Psoas muscle (tissue), 8 donors: ENCODE measurements around the gene ACSS3. TPM values are rescaled to one million over a fixed set of nuclear protein-coding genes. Genes with fewer than 3 reads are reported as not detected.

Experiments
- ATAC-seq, 4 donors: fragments of 200-7000 bp; cut with Tn5 transposase; one replicate each; pipeline ENCODE4 v1.9.1; 2020; ENCODE audit warnings: moderate library complexity in 3 of 4, mild to moderate bottlenecking in 2 of 4
- DNase-seq, 2 donors: peaks; one replicate each; pipeline ENCODE4 v3.0.0-alpha.2; 2020
- H3K27ac ChIP-seq: fragments of 200-600 bp; one replicate; pipeline ENCODE4 v1.8.0; 2022
- H3K27me3 ChIP-seq, 3 donors: fragments of 200-600 bp in 1 of 3; one replicate each; pipeline versions ENCODE4 v1.6.1 to v1.8.0; 2013 to 2022; ENCODE audit warnings: low read length in 2 of 3, mild to moderate bottlenecking in 2 of 3, moderate library complexity in 1 of 3; ENCODE audit not compliant: insufficient read depth in 3 of 3
- H3K36me3 ChIP-seq, 2 donors: fragments of 200-600 bp in 1 of 2; one replicate each; pipeline versions ENCODE4 v1.6.1 to v1.8.0; 2013 to 2022; ENCODE audit warnings: low read depth in 1 of 2, mild to moderate bottlenecking in 1 of 2, moderate library complexity in 1 of 2; ENCODE audit not compliant: insufficient read depth in 1 of 2
- H3K4me1 ChIP-seq: fragments of 200-600 bp; one replicate; pipeline ENCODE4 v1.8.0; 2022
- H3K4me3 ChIP-seq: fragments of 200-600 bp; one replicate; pipeline ENCODE4 v1.8.0; 2022; ENCODE audit warnings: mild to moderate bottlenecking
- H3K9me3 ChIP-seq: fragments of 200-600 bp; one replicate; pipeline ENCODE4 v1.8.0; 2022
- WGBS, 3 donors: extraction: QIAGEN DNeasy Blood & Tissue Kit; methylation state at CpG; one replicate each; pipeline versions ENCODE4 v1.1.6 to v1.1.7; 2013; 5-methylcytosine and 5-hydroxymethylcytosine counted together
- intact Hi-C, 2 donors: fragments of 100-400 bp; cut with DNase I; formaldehyde crosslinking; loops; one replicate each; pipeline versions ENCODE4 v1.11.0 to v1.14.2; 2022
- polyA plus RNA-seq, 3 donors: library from polyadenylated mRNA; stranded (reverse); fragments of 200-250 nt; gene quantifications; one replicate each; pipeline ENCODE4 v1.2.3, GENCODE V29; 2013
- total RNA-seq, 4 donors: library from RNA; stranded (reverse); fragmentation: NEBNext Ultra II Directional in 2 of 4; extraction: Animal tissue kit (Norgen Biotek cat#: 25700) in 2 of 4; gene quantifications; one replicate each; pipeline versions ENCODE4 v1.2.1 to v1.2.4, GENCODE V29; 2021 to 2023
- TF ChIP-seq, protein P1 (sequence below): fragments of 200-600 bp; IDR thresholded peaks from one replicate; pipeline ENCODE4 v1.8.0; 2022; ENCODE audit warnings: antibody characterized with exemption
- donor health status: healthy with polysubstance abuse.
- donor health status: DM: no; HTN: no; CAD: no; lungs with moderate emphysema.
- donor health status: Bipolar disorder and iron deficiency.
- donor health status: healthy.
- donor health status: DM: yes; HTN: yes; CAD: no.
- donor health status: DM: no; HTN: no; CAD: no.
- donor health status: DM: no; HTN: no; CAD: no.
- donor health status: DM: yes; HTN: yes; CAD: no.

Gene ACSS3
- total and polyA plus RNA-seq, 7 donors = 1.3 to 21.9 (median 7.1) TPM

DNA sequence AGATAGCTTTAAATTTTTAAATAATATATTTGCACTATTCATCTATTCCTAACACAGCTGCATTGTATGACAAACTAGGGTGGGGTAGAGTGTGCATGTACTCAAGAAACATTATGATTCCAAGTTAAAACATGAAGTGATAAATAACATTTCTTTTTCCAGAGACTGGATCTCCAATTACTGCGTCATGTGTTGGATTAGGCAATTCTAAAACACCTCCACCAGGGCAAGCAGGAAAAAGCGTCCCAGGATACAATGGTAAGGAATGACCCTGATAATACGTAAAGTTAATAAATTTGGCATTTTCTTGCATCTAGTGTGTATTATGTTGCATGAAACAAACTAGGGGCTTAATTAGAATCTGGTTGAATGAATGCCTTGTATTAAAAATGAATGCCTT is 138.9 kb downstream of the ACSS3 start:
- Histone ChIP-seq H3K27ac (no peak overlapping the region), H3K36me3 (peaks cover 0 to 36% of the 10 kb centered on the region in 2 donors), H3K4me1 (no peaks in the 10 kb centered on the region), H3K4me3 (no peak overlapping the region), H3K9me3 (no peaks in the 10 kb centered on the region), H3K27me3 (no peaks in the 10 kb centered on the region)
- 91 to 97% (median 95%) methylated on average over 3 of the region's 3 CpGs for WGBS, 3 donors
- intact Hi-C loops = no loop called here
- ATAC-seq (no peak), DNase-seq (no peak)
- TF ChIP-seq, protein P1, sequence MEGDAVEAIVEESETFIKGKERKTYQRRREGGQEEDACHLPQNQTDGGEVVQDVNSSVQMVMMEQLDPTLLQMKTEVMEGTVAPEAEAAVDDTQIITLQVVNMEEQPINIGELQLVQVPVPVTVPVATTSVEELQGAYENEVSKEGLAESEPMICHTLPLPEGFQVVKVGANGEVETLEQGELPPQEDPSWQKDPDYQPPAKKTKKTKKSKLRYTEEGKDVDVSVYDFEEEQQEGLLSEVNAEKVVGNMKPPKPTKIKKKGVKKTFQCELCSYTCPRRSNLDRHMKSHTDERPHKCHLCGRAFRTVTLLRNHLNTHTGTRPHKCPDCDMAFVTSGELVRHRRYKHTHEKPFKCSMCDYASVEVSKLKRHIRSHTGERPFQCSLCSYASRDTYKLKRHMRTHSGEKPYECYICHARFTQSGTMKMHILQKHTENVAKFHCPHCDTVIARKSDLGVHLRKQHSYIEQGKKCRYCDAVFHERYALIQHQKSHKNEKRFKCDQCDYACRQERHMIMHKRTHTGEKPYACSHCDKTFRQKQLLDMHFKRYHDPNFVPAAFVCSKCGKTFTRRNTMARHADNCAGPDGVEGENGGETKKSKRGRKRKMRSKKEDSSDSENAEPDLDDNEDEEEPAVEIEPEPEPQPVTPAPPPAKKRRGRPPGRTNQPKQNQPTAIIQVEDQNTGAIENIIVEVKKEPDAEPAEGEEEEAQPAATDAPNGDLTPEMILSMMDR = no peak

DNA sequence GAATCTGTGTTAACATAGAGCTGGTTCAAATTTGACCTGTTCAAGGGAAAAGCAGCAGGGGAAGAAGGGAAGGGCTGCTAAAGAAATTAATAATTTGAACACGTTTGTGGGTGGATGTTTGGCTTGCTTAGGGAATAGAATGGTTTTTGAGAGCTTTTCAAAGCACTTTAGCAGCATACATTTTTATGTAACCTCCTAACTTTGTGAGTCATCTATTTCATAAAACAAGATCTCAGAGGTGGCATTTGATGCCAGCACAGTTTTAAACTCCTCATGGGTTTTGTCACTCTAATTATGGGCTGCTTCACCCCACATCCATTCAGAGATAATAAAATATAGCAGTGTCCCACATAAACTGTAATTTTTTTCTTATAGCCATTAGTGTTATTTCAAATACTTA is 143.8 kb downstream of the ACSS3 start:
- no peaks in the 10 kb centered on the region for H3K9me3 ChIP-seq
- WGBS, 3 donors = 15 to 32% (median 26%) methylated on average over 1 of the region's 1 CpG
- H3K27ac ChIP-seq = no peak overlapping the region
- TF ChIP-seq, protein P1 = no peak
- intact Hi-C loops = no loop called here
- no peaks in the 10 kb centered on the region for H3K27me3 ChIP-seq
- no peaks in the 10 kb centered on the region for H3K4me1 ChIP-seq
- H3K4me3 ChIP-seq = no peak overlapping the region
- ATAC-seq (no peak), DNase-seq (no peak)
- H3K36me3 ChIP-seq = peaks cover 0 to 22% of the 10 kb centered on the region in 2 donors

DNA sequence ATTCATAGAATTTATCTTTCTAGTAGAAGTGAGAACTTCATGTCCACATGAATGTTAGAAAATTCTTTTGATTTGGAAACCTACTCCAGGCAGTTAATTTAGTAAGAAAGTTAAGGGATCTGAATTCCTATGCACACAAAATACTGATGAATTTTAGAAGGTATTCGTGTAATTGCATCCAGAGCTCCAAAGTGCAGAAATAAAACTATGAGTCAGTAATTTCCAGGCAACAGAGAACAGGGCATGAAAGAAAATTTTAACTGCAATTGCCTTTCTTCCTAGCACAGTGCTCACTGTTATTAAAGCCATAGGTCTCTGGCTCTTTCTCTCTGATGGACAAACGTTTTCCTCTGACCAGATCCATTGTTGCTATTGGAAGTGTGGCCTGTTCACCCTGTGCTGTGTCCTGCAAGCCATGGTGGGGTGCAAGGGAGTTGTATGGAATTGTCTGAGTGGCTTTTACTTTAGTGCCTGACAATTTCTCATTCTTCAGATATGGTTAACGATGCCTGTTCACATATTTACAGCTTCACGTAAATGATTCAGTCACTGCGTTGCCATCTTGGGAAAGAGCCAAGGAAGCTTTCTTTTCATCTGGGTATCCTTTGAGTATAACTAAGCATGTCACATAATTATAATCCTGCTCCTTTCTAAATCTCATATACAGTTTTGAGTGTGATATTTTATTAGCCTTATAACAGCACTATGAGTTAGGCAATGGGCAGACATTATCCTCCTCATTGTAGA is 145.1 kb downstream of the ACSS3 start:
- ATAC-seq = no peak
- whole genome bisulfite sequencing, 3 donors = 52 to 58% (median 55%) methylated on average over 5 of the region's 5 CpGs
- no peaks in the 10 kb centered on the region for H3K27me3 ChIP-seq

DNA sequence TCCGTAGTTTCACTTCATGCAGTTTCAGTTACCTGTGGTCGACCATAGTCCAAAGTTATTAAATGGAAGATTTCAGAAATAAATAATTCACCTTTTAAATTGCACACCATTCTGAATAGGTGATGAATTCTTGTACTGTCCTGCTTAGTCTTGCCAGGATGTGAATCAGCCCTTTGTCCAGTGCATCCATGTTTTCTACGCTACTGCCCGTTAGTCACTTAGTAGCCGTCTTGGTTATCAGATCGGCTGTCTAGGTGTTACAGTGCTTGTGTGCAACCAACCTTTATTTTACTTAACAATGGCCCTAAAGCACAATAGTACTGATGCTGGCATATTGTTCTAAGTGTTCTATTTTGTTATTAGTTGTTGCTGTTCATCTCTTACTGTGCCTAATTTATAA is 146.7 kb downstream of the ACSS3 start:
- intact Hi-C loops = no loop called here
- no peaks in the 10 kb centered on the region for H3K27me3 ChIP-seq
- DNase-seq (no peak), ATAC-seq (no peak)
- TF ChIP-seq, protein P1 = no peak
- H3K4me1 ChIP-seq = no peaks in the 10 kb centered on the region
- no peak overlapping the region for H3K4me3 ChIP-seq
- H3K36me3 ChIP-seq = peaks cover 0 to 3% of the 10 kb centered on the region in 2 donors
- no peaks in the 10 kb centered on the region for H3K9me3 ChIP-seq
- no peak overlapping the region for H3K27ac ChIP-seq
- WGBS, 3 donors = 94 to 96% (median 96%) methylated on average over 6 of the region's 6 CpGs

More for the DNA sequence above, 145.1 kb downstream of the ACSS3 start:
- H3K4me1 ChIP-seq = no peaks in the 10 kb centered on the region
- no peak for DNase-seq
- no peak overlapping the region for H3K27ac ChIP-seq
- no peaks in the 10 kb centered on the region for H3K9me3 ChIP-seq
- no peak overlapping the region for H3K4me3 ChIP-seq
- H3K36me3 ChIP-seq = peaks cover 0 to 9% of the 10 kb centered on the region in 2 donors
- TF ChIP-seq, protein P1 = no peak
- intact Hi-C loops = no loop called here

DNA sequence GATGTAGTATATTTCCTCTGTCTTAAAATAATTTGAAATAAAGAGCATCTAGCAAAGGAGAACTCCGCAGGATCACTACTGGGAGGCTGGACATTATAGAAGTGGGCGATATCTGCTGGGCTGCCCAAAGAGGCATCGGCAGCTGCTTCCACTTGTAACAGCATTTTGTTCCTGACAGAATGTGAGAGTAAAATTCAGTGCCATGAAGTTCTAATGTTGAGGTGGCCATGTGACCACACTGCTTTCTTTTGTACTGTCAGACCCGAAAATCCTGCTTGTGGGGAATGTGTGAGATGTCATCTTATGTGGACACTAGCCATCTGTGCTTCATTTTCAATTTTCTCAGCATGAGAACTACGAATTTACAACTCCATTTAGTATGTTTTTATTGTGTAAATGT is 151.9 kb downstream of the ACSS3 start:
- intact Hi-C loops = no loop called here
- 46 to 51% (median 47%) methylated on average over 5 of the region's 5 CpGs for WGBS, 3 donors

More for the DNA sequence above, 151.9 kb downstream of the ACSS3 start:
- TF ChIP-seq, protein P1 = no peak
- H3K27me3 ChIP-seq = no peaks in the 10 kb centered on the region
- H3K36me3 ChIP-seq = peaks cover 0 to 18% of the 10 kb centered on the region in 2 donors
- no peaks in the 10 kb centered on the region for H3K4me1 ChIP-seq
- ATAC-seq (no peak), DNase-seq (no peak)
- no peak overlapping the region for H3K27ac ChIP-seq
- no peaks in the 10 kb centered on the region for H3K9me3 ChIP-seq
- H3K4me3 ChIP-seq = no peak overlapping the region
